HT1080 (cell line): ENCODE measurements around the gene IL17RD. TPM values are rescaled to one million over a fixed set of nuclear protein-coding genes. Genes with fewer than 3 reads are reported as not detected.

ENCODE experiments used
- DNase-seq: peaks from one replicate; pipeline ENCODE4 v3.0.0-alpha.2; 2015; ENCODE audit warnings: low read depth
- total RNA-seq: library from RNA; depleted of rRNA; stranded (reverse); fragments of >200 nt; shearing (Covaris generic); gene quantifications from 2 replicates; pipeline ENCODE4 v1.2.3, GENCODE V29; 2014

Gene IL17RD
- total RNA-seq, 1 experiment from 2014 or later, result 4.3 TPM

GRCh38 chr3:57130571-57131209 is 34.5 kb downstream of the IL17RD start:
- no peak for DNase-seq

- no peak for DNase-seq
Observed at GRCh38 chr3:57128826-57129667, 36.1 kb downstream of the IL17RD start.

- DNase-seq, result no peak
Observed at GRCh38 chr3:57127891-57128518, 37.1 kb downstream of the IL17RD start.

DNA sequence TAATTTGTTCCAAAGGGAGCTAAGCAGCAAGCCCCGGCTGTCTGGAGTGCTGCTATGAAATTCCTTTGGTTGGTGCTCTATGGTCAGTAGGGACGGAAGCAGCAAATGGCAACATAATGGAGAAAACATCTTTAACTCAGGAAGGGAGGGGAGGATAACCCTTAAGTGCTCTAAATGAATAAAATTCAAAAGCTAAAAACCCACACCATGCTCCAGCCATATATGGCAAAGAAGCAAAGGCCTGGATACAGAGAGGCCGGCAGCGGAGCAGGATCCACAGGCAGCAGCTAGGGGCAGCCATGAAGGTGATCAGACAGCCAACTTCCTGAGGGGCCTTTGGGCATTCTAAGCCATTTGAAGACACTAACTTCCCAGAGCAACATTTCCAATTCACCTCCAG is 38.9 kb downstream of the IL17RD start:
- DNase-seq, result no peak

DNA sequence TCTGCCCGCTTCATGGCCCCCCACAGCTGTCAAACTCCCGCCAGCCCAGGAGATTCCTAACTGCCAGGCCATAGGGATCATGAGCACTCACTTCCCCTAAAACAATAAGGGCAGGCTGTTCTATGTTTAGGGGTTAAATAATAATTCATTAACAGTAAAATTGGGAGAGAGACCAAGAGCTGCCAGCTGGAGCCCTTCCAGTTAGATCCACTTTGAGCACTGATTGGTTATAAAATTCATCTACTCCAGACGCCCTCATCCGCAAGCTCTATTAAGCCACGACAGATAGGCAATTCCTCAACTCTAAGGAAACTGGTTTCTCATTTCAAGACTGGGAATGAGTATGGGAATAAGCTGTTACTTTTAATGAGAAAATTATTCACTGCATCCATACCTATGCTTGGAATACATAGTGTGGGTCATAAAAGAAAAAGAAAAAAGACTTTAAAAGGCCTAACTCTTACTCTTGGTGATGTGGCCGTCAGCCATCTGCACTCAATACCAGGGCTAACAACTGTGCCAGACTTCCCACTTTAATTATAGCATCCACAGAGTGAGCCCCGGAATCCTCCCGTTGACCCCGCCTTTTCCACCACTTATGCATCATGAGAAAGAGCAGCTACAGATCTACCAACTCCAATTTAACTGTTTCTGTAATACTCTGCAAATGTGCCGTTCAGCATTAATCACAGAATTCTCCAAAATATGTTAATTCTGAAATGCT is 44.5 kb downstream of the IL17RD start:
- no peak for DNase-seq

- DNase-seq, result no peak
Observed at GRCh38 chr3:57120040-57120439, 45.1 kb downstream of the IL17RD start.

DNA sequence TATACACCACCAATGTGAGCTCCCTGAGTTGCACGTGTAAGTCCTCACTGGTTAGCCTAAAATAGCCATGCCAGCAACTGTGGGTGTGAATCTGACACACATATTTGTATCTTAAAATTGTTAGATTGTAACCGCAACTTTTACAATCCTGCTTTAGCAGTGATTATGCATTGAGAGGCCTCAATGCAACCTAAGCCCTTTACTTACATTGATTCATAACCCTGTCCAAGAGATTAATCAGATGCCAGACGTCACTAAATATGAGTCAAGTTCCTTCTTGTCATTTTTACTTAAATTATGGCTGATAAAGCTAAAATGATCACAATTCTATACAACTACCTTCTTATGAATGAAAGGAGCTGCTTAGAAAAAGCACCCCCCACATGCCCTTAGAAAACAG is 46.9 kb downstream of the IL17RD start:
- no peak for DNase-seq

- DNase-seq, result no peak
Observed at GRCh38 chr3:57116501-57116900, 48.7 kb downstream of the IL17RD start.

DNA sequence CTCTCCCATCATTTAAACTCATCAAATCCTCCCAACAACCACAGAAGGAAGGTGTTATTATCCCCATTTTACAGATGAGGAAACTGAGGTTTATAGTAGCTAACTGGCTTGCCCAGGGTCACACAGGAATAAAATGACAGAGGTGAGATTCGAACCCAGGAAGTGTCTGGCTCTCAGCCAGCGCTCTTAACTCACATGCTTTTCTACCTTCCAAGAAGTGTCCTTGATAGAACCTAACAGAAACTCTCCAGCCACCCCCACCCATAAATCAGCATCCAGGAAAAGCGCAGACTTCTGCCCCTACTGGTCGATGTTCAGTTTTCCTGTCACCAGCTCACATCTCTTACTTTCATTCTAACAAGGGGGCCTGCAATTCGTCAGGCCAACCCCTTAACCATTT is 52.9 kb downstream of the IL17RD start:
- peak; percentile 43 for DNase-seq

DNA sequence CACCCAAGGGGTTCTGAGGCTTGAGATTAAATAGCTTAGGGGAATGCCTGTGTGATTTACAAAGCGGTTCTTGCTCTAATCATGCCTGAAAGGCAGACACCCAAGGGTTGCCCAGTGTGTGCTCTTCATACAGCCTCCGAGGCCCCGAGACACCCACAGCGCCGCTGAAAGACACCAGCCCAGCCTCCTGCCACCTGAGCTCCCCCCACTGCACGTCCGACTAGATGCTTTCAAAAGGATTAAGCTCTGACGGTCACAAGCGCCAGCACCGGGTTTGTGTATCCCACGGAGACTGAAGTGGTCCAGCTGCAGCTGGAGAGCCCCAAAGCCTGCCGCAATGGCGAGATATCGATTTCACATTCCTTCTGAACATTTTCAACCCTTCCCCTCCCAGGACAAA is 54.4 kb downstream of the IL17RD start:
- no peak for DNase-seq

- no peak for DNase-seq
Observed at GRCh38 chr3:57110214-57110613, 54.9 kb downstream of the IL17RD start.

- DNase-seq, result no peak
Observed at GRCh38 chr3:57109437-57110199, 55.5 kb downstream of the IL17RD start.

GRCh38 chr3:57108684-57109083 is 56.5 kb downstream of the IL17RD start:
- DNase-seq, result no peak

DNA sequence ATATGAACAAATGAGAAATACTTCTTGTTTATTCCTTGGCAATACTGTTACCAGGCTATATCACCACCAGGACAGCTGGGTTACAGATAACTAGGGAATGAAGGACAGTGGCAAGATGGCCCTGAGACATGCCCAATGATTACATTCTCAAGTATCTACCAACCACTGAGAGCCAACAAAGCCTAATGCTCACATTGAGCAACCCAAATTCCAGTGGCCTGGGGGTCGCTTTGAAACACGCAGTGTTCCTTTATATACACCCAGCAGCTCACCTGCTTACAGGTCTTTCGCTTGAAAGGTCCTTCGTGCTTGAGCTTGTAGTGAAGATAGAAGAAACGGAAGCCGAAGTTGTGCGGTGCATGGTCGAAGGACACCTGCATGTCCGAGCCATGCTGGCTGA is 59.6 kb downstream of the IL17RD start:
- DNase-seq, result no peak

DNA sequence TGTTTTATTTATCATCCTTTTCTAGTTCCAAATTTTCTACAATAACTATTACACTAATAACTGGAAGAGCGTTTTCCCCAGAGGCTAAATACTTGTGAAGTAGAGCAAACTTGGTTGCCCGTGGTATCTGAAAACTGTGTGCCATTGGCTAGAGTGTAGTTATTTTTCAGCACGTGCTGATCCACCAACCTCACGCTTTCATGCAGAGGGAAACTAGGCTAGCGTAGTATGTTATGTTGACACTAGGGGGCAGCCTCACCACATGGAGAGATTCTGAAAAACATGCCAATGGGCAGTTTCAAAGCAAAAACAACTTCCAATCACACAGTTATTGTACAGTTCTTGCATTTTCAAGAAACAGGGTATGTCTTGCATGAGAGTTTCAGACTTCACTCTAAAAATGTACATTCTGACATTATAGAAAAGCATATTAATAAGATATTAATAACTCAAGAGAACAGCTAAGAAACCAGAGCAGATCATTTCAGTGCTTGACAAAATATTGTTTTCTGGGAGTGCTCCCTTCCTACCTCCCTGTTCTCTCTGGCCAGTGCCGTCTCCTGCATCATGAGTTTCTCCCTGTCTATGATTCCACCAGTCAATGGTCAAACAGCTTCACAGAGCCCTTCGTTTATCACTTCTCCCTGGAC is 65.0 kb downstream of the IL17RD start:
- peak; percentile 71 for DNase-seq

- DNase-seq, result peak; percentile 63
Observed at GRCh38 chr3:57098418-57099310, 66.5 kb downstream of the IL17RD start.

- DNase-seq, result no peak
Observed at GRCh38 chr3:57097536-57097935, 67.6 kb downstream of the IL17RD start.

DNA sequence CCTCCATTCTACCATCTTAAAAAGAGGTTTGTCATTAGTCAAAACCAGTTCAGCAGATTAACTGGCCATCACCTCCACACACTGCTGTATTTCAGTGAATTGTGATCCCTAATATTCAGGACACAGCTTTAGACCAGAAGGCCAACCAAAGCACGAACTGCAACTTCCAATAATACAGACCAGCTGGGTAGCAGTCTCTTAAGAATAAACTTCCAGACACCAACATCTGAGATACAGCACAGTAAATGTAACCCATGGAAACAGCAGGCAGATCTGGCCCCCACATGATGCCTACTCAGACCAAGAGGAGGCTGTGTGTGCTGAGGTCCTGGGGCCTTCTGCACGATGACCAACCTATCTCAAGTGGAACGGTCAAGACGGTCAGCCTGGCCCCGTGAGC is 69.8 kb downstream of the IL17RD start:
- no peak for DNase-seq

- no peak for DNase-seq
Observed at GRCh38 chr3:57094575-57094974, 70.6 kb downstream of the IL17RD start.
